ENCODE data around the gene CCDC85A.

DNA sequence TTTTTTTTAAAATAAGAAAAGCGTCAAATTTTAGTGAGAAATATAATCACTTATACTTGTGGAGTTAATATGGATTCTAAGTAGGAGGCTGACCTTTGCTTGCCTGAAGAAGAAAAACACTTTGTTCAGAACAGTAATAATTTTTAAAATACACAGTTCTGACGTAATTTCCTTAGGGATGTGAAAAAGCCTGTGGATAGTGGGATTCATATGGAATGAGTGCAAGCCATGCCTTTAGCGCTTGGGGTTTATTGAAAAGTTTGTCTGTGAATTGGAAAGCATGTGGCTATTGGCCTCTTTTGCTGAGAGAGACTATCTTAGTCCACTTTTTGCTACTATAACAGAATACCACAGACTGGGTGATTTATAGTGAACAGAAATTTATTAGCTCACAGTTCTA is 151.3 kb downstream of the CCDC85A start:
- TF ChIP-seq, protein P1, sequence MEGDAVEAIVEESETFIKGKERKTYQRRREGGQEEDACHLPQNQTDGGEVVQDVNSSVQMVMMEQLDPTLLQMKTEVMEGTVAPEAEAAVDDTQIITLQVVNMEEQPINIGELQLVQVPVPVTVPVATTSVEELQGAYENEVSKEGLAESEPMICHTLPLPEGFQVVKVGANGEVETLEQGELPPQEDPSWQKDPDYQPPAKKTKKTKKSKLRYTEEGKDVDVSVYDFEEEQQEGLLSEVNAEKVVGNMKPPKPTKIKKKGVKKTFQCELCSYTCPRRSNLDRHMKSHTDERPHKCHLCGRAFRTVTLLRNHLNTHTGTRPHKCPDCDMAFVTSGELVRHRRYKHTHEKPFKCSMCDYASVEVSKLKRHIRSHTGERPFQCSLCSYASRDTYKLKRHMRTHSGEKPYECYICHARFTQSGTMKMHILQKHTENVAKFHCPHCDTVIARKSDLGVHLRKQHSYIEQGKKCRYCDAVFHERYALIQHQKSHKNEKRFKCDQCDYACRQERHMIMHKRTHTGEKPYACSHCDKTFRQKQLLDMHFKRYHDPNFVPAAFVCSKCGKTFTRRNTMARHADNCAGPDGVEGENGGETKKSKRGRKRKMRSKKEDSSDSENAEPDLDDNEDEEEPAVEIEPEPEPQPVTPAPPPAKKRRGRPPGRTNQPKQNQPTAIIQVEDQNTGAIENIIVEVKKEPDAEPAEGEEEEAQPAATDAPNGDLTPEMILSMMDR (IDR thresholded peaks at IDR 0.05), result no peak
- TF ChIP-seq POLR2A (IDR thresholded peaks at IDR 0.05), result no peak
